ENCODE data around the gene PCGF3.
"Not testable (repeated sequence)": the region's sequence is repeated elsewhere in the genome, so short reads cannot be mapped to it uniquely, and the experiment has no call there.

The PCGF3 gene

DNA sequence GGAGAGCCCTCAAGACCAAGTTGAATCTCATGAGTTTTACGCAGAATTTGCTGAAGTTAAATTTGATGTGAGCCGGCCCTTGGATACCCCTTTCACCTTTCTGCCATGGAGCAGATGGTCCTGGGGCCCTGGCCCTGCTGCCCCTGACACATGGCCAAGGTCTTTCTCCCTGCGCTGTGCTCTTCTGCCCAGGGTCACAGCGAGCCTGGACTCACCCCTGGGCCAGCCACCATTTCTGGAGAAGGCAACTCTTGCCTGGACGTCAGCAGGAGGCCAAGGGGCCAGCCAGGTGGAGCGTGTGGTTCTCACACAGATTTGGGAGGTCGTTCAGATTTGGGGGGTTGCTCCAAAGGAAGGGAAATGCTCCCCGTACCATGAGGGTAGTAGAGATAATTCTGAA, 30.0 kb downstream of the PCGF3 start:
- Histone ChIP-seq H3K79me2 (no peaks in the 10 kb centered on the region), H3K4me3 (ENCODE audit: low read depth, low read length) (no peak overlapping the region), H3K4me1 (no peaks in the 10 kb centered on the region), H3K36me3 (ENCODE audit: control insufficient read depth, insufficient read depth, low read length) (no peaks in the 10 kb centered on the region), H3K27me3 (ENCODE audit: control insufficient read depth, insufficient read depth, low read length) (no peaks in the 10 kb centered on the region), H2AFZ (no peak overlapping the region), H3K9me3 (ENCODE audit: control insufficient read depth, low read length) (no peaks in the 10 kb centered on the region), H3K27ac (no peak overlapping the region), H3K4me2 (ENCODE audit: low read length) (no peak overlapping the region), H3K9ac (no peak overlapping the region)
- TF ChIP-seq, protein P1, sequence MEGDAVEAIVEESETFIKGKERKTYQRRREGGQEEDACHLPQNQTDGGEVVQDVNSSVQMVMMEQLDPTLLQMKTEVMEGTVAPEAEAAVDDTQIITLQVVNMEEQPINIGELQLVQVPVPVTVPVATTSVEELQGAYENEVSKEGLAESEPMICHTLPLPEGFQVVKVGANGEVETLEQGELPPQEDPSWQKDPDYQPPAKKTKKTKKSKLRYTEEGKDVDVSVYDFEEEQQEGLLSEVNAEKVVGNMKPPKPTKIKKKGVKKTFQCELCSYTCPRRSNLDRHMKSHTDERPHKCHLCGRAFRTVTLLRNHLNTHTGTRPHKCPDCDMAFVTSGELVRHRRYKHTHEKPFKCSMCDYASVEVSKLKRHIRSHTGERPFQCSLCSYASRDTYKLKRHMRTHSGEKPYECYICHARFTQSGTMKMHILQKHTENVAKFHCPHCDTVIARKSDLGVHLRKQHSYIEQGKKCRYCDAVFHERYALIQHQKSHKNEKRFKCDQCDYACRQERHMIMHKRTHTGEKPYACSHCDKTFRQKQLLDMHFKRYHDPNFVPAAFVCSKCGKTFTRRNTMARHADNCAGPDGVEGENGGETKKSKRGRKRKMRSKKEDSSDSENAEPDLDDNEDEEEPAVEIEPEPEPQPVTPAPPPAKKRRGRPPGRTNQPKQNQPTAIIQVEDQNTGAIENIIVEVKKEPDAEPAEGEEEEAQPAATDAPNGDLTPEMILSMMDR (IDR thresholded peaks at IDR 0.05) = no peak

DNA sequence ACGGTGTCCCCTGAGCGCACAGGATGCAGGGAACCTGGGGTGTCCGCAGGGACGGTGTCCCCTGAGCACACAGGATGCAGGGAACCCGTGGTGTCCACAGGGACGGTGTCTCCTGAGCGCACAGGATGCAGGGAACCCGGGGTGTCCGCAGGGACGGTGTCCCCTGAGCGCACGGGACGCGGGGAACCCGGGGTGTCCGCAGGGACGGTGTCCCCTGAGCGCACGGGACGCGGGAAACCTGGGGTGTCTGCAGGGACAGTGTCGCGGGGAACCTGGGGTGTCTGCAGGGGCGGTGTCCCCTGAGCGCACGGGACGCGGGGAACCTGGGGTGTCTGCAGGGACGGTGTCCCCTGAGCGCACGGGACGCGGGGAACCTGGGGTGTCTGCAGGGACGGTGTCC, 30.9 kb downstream of the PCGF3 start:
- not testable (repeated sequence) for H3K4me1 ChIP-seq; H3K4me3 ChIP-seq (ENCODE audit: low read depth, low read length); H3K27ac ChIP-seq; H3K36me3 ChIP-seq (ENCODE audit: control insufficient read depth, insufficient read depth, low read length); H3K27me3 ChIP-seq (ENCODE audit: control insufficient read depth, insufficient read depth, low read length); H3K4me2 ChIP-seq (ENCODE audit: low read length); H3K9me3 ChIP-seq (ENCODE audit: control insufficient read depth, low read length); H3K9ac ChIP-seq; H3K79me2 ChIP-seq; H2AFZ ChIP-seq

DNA sequence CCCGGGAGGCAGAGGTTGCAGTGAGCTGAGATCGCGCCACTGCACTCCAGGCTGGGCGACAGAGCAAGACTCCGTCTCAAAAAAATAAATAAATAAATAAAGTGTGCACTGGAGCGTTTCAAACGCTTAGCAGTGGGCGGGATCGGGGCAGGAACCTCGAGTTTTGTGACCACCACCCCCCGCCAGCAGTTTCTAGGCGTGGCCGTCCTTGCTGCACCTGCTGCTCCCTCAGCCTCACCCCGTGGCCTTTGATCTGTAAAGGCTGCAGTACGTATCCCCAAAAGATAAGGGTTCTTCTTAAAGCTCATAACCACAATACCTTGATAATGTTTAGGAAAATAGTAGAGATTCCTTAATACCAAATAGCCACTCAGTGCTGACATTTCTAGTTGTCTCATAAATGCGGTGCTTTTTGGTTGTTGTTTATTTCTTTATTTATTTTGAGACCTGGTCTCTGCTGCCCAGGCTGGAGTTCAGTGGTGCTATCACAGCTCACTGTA, 33.2 kb downstream of the PCGF3 start:
- Histone ChIP-seq H3K9me3 (ENCODE audit: control insufficient read depth, low read length) (no peaks in the 10 kb centered on the region), H3K79me2 (no peaks in the 10 kb centered on the region), H3K4me2 (ENCODE audit: low read length) (no peak overlapping the region), H2AFZ (no peak overlapping the region), H3K27me3 (ENCODE audit: control insufficient read depth, insufficient read depth, low read length) (no peaks in the 10 kb centered on the region), H3K27ac (no peak overlapping the region), H3K4me1 (no peaks in the 10 kb centered on the region), H3K4me3 (ENCODE audit: low read depth, low read length) (no peak overlapping the region), H3K36me3 (ENCODE audit: control insufficient read depth, insufficient read depth, low read length) (no peaks in the 10 kb centered on the region), H3K9ac (no peak overlapping the region)
- TF ChIP-seq, protein P1 (IDR thresholded peaks at IDR 0.05) = no peak

DNA sequence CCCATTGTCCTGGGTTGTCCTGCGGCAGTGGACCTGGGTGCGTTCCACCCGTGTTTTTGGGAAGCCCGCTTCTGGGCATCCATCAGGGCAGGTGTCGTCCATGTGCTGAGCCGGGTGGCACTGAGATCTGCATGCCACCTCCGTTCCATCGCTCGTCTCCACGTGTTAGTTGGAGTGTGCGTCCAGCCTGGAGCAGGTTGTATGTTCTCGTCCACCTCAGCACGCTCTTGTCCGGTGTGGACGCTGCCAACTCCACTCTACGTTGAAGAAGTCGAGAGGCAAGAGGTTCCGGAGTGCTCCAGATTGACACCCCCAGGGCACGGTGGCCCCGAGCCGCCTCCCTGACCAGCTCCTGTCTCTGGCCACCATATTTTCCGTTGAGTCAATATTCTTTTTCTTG, 33.9 kb downstream of the PCGF3 start:
- Histone ChIP-seq H2AFZ (no peak overlapping the region), H3K27ac (no peak overlapping the region), H3K27me3 (ENCODE audit: control insufficient read depth, insufficient read depth, low read length) (no peaks in the 10 kb centered on the region), H3K9me3 (ENCODE audit: control insufficient read depth, low read length) (no peaks in the 10 kb centered on the region), H3K4me2 (ENCODE audit: low read length) (no peak overlapping the region), H3K4me1 (no peaks in the 10 kb centered on the region), H3K36me3 (ENCODE audit: control insufficient read depth, insufficient read depth, low read length) (no peaks in the 10 kb centered on the region), H3K9ac (no peak overlapping the region), H3K79me2 (no peaks in the 10 kb centered on the region), H3K4me3 (ENCODE audit: low read depth, low read length) (no peak overlapping the region)
- TF ChIP-seq, protein P1 (IDR thresholded peaks at IDR 0.05) = no peak

DNA sequence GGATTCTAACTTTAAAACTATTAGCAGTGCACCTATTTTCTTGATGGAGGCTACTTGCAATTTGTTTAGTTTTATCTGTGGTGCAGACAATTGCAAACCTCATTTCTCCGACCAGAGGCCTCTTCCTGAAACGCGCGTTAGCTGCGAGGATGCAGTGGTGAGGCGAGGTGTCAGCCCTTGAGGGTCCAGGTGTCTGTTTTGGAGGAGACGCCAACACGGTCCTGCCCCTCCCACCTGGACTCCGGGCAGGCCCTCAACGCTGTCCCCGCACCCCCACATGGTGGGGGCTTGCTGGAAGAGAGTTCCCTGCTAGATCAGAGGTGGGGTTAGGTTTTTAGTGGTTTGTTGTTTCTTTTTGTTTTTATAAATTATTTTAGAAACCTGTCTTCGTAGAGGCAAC, 34.4 kb downstream of the PCGF3 start:
- no peak overlapping the region for H3K4me2 ChIP-seq (ENCODE audit: low read length)
- no peaks in the 10 kb centered on the region for H3K9me3 ChIP-seq (ENCODE audit: control insufficient read depth, low read length)
- no peak overlapping the region for H2AFZ ChIP-seq
- no peaks in the 10 kb centered on the region for H3K27me3 ChIP-seq (ENCODE audit: control insufficient read depth, insufficient read depth, low read length)
- no peak overlapping the region for H3K27ac ChIP-seq
- no peak overlapping the region for H3K9ac ChIP-seq
- H3K4me3 ChIP-seq (ENCODE audit: low read depth, low read length) = no peak overlapping the region
- TF ChIP-seq, protein P1 (IDR thresholded peaks at IDR 0.05) = no peak
- no peaks in the 10 kb centered on the region for H3K4me1 ChIP-seq
- H3K79me2 ChIP-seq = no peaks in the 10 kb centered on the region
- H3K36me3 ChIP-seq (ENCODE audit: control insufficient read depth, insufficient read depth, low read length) = no peaks in the 10 kb centered on the region
